Fibroblast of skin of left biceps (primary cell): Measurements from ENCODE around the gene HPSE2.

Source experiments
- DNase-seq, 2 experiments: peaks; one replicate each; pipeline ENCODE4 v3.0.0-alpha.2; 2013; ENCODE audit warnings: low read depth in 2 of 2

Gene HPSE2

GRCh38 chr10:98433881-98434732 is 801.5 kb downstream of the HPSE2 start:
- no peak for DNase-seq

GRCh38 chr10:98433371-98433770 is 802.3 kb downstream of the HPSE2 start:
- DNase-seq: no peak

GRCh38 chr10:98432330-98432729 is 803.3 kb downstream of the HPSE2 start:
- no peak for DNase-seq

- no peak for DNase-seq
Measured at GRCh38 chr10:98431016-98431415, 804.6 kb downstream of the HPSE2 start.

- no peak for DNase-seq
Measured at GRCh38 chr10:98430427-98430826, 805.2 kb downstream of the HPSE2 start.

GRCh38 chr10:98429320-98430072 is 806.2 kb downstream of the HPSE2 start:
- DNase-seq: no peak

- no peak for DNase-seq
Measured at GRCh38 chr10:98427011-98427515, 808.6 kb downstream of the HPSE2 start.

GRCh38 chr10:98425511-98426352 is 809.9 kb downstream of the HPSE2 start:
- no peak for DNase-seq

- no peak for DNase-seq
Measured at GRCh38 chr10:98424295-98425254, 811.1 kb downstream of the HPSE2 start.

- DNase-seq: no peak
Measured at GRCh38 chr10:98423691-98424120, 811.9 kb downstream of the HPSE2 start.

GRCh38 chr10:98422182-98422581 is 813.5 kb downstream of the HPSE2 start:
- DNase-seq: no peak

GRCh38 chr10:98420786-98421185 is 814.9 kb downstream of the HPSE2 start:
- no peak for DNase-seq

GRCh38 chr10:98419469-98420261 is 816.0 kb downstream of the HPSE2 start:
- DNase-seq: no peak

GRCh38 chr10:98418665-98419468 is 816.8 kb downstream of the HPSE2 start:
- DNase-seq: no peak

GRCh38 chr10:98417973-98418664 is 817.5 kb downstream of the HPSE2 start:
- DNase-seq: no peak

GRCh38 chr10:98417481-98417959 is 818.1 kb downstream of the HPSE2 start:
- DNase-seq: no peak

- no peak for DNase-seq
Measured at GRCh38 chr10:98416606-98417388, 818.9 kb downstream of the HPSE2 start.
